Hepatocyte (in vitro differentiated cells): ENCODE results near the gene RAB1B. TPM values are rescaled to one million over a fixed set of nuclear protein-coding genes. Genes with fewer than 3 reads are reported as not detected.

ENCODE experiments used
- DNase-seq: peaks from one replicate; pipeline ENCODE4 v3.0.0-alpha.2; 2016; ENCODE audit warnings: low spot score
- H2AFZ ChIP-seq: fragments of 200-600 bp; sonication (generic); 2 replicates; pipeline ENCODE4 v1.6.0; 2016; ENCODE audit warnings: antibody characterized with exemption, mild to moderate bottlenecking
- H3K27ac ChIP-seq: fragments of 200-600 bp; sonication (generic); 2 replicates; pipeline ENCODE4 v1.5.1; 2016; ENCODE audit warnings: mild to moderate bottlenecking
- H3K27me3 ChIP-seq: fragments of 200-600 bp; sonication (generic); 2 replicates; pipeline ENCODE4 v1.6.1; 2016
- H3K36me3 ChIP-seq: fragments of 200-600 bp; sonication (generic); replicated peaks from 2 replicates; pipeline ENCODE4 v1.5.1; 2016; ENCODE audit warnings: low read depth; ENCODE audit not compliant: insufficient read depth
- H3K4me1 ChIP-seq: fragments of 200-600 bp; sonication (generic); 2 replicates; pipeline ENCODE4 v1.5.1; 2016; ENCODE audit warnings: mild to moderate bottlenecking, moderate library complexity; ENCODE audit not compliant: insufficient read depth
- H3K4me2 ChIP-seq: fragments of 200-600 bp; sonication (generic); 2 replicates; pipeline ENCODE4 v1.6.0; 2016
- H3K4me3 ChIP-seq: fragments of 200-600 bp; sonication (generic); 2 replicates; pipeline ENCODE4 v1.5.1; 2016; ENCODE audit warnings: mild to moderate bottlenecking
- H3K79me2 ChIP-seq: fragments of 200-600 bp; sonication (generic); 2 replicates; pipeline ENCODE4 v1.6.0; 2017; ENCODE audit warnings: mild to moderate bottlenecking
- H3K9me2 ChIP-seq: fragments of 200-600 bp; sonication (generic); replicated peaks from 2 replicates; pipeline ENCODE4 v1.6.0; 2017; ENCODE audit warnings: mild to moderate bottlenecking; ENCODE audit not compliant: insufficient read depth
- H3K9me3 ChIP-seq: fragments of 200-600 bp; sonication (generic); 2 replicates; pipeline ENCODE4 v1.5.1; 2016; ENCODE audit warnings: low read depth, mild to moderate bottlenecking
- H4K20me1 ChIP-seq: fragments of 200-600 bp; sonication (generic); 2 replicates; pipeline ENCODE4 v1.6.0; 2016; ENCODE audit warnings: mild to moderate bottlenecking; ENCODE audit not compliant: insufficient read depth, poor library complexity, severe bottlenecking
- EZH2 ChIP-seq: fragments of 200-600 bp; sonication (generic); IDR thresholded peaks from 2 replicates; pipeline ENCODE4 v1.6.1; 2016; ENCODE audit warnings: antibody characterized with exemption, mild to moderate bottlenecking, borderline replicate concordance
- EZH2phosphoT487 ChIP-seq: fragments of 200-600 bp; sonication (generic); IDR thresholded peaks from one replicate; pipeline ENCODE4 v1.6.1; 2018; ENCODE audit warnings: antibody characterized with exemption, mild to moderate bottlenecking, low read depth, moderate library complexity; ENCODE audit not compliant: unreplicated experiment, severe bottlenecking
- WGBS: methylation state at CpG from one replicate; pipeline ENCODE4 v1.1.6; 2016; ENCODE audit warnings: low lambda C conversion rate; ENCODE audit errors: missing lambda C conversion rate; 5-methylcytosine and 5-hydroxymethylcytosine counted together
- polyA plus RNA-seq: library from polyadenylated mRNA; unstranded; fragments of >200 nt; fragmentation: Nextera tagmentation; extraction: Ambion mirVana; gene quantifications from 2 replicates; pipeline ENCODE4 v1.2.1, GENCODE V29; 2016
- total RNA-seq: library from RNA; depleted of rRNA; stranded (reverse); fragments of >200 nt; gene quantifications from 2 replicates; pipeline ENCODE4 v1.2.3, GENCODE V29; 2014
- TF ChIP-seq, protein P1 (sequence below): fragments of 200-600 bp; sonication (generic); IDR thresholded peaks from 2 replicates; pipeline ENCODE4 v1.5.1; 2016; ENCODE audit warnings: antibody characterized with exemption, mild to moderate bottlenecking; ENCODE audit not compliant: poor library complexity

Gene RAB1B
- total and polyA plus RNA-seq, 2 experiments from 2014 or later = 19.9 to 88.4 TPM

DNA sequence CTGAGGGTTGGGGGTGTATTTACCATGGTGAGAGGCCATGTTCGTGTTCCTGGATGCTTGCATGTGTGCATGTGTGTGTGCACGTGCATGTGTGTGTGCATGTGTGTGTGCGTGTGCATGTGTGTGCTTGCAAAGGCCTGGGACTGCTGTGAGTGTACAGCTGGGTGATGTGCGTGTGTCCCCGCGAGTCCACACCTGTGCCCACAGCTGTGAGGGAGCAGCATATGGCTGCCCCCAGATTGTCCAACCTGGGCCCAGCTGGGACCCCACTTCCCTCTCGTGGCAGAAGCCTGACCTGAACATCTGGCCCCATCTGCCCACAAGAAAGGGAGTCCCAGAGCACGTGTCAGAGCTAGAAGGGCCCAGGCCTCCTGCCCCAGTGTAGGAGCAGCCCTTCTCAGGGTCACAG, 56.8 kb downstream of the RAB1B start:
- no peak for TF ChIP-seq EZH2phosphoT487
- TF ChIP-seq, protein P1, sequence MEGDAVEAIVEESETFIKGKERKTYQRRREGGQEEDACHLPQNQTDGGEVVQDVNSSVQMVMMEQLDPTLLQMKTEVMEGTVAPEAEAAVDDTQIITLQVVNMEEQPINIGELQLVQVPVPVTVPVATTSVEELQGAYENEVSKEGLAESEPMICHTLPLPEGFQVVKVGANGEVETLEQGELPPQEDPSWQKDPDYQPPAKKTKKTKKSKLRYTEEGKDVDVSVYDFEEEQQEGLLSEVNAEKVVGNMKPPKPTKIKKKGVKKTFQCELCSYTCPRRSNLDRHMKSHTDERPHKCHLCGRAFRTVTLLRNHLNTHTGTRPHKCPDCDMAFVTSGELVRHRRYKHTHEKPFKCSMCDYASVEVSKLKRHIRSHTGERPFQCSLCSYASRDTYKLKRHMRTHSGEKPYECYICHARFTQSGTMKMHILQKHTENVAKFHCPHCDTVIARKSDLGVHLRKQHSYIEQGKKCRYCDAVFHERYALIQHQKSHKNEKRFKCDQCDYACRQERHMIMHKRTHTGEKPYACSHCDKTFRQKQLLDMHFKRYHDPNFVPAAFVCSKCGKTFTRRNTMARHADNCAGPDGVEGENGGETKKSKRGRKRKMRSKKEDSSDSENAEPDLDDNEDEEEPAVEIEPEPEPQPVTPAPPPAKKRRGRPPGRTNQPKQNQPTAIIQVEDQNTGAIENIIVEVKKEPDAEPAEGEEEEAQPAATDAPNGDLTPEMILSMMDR = no peak
- TF ChIP-seq EZH2 = no peak
- Histone ChIP-seq H3K27ac (peak overlapping the region; percentile 94), H2AFZ (no peak overlapping the region), H3K36me3 (no peaks in the 10 kb centered on the region), H3K27me3 (no peaks in the 10 kb centered on the region), H3K4me3 (no peak overlapping the region), H3K4me2 (no peak overlapping the region), H3K9me2 (no peaks in the 10 kb centered on the region), H4K20me1 (no peaks in the 10 kb centered on the region), H3K79me2 (no peaks in the 10 kb centered on the region), H3K4me1 (peaks cover 46% of the 10 kb centered on the region), H3K9me3 (no peaks in the 10 kb centered on the region)
- DNase-seq = no peak
- 85% methylated on average over 8 of the region's 8 CpGs for WGBS

DNA sequence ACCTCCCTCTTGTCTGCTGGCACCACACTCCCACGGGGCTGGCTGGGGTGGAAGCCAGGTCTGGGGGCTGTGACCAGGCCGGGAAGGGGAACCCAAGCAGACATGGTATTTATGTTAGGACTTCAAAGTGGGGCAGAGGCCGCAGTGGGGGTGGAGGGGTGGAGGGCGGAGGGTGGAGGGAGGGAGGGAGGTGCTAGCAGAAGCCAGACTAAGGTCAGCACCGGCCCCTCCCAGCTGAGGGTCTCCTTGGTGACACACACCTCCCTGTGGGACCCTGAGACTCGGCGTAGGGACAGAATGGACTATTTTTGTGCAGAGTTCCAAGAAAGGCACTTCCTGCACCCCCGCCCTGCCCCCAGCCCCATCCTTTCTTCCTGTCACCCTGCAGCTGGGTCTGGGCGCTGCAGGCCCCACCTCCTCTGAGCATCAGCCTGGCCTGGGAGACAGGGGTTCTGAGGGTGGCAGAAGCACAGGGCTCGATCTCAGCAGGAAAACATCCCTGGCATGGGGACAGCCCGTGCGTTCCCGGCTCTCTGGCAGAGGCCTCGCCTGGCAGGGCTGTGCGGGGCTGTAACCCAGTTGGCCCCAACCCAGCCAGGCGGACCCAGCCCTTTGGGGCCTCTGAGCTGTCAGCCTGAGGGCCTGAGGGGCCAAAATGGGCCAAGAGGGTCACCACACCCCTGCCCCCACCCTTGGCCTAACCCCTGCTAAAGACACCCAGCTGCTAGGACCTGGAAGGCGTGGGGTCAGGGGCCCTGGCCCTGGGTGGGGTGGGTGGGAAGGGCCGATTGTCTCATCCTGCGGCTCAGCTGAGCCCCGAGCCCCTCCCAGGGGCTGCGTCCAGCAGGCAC, 58.0 kb downstream of the RAB1B start:
- WGBS = 38% methylated on average over 14 of the region's 21 CpGs
- H3K4me1 ChIP-seq = peaks cover 46% of the 10 kb centered on the region
- peak overlapping the region; percentile 53 for H3K4me2 ChIP-seq
- no peaks in the 10 kb centered on the region for H3K79me2 ChIP-seq
- H3K4me3 ChIP-seq = no peak overlapping the region
- H3K9me2 ChIP-seq = no peaks in the 10 kb centered on the region
- DNase-seq = peak; percentile 56
- TF ChIP-seq EZH2phosphoT487 = no peak
- TF ChIP-seq, protein P1 = no peak
- no peak for TF ChIP-seq EZH2
- H4K20me1 ChIP-seq = no peaks in the 10 kb centered on the region
- no peaks in the 10 kb centered on the region for H3K36me3 ChIP-seq
- no peaks in the 10 kb centered on the region for H3K27me3 ChIP-seq
- H3K9me3 ChIP-seq = no peaks in the 10 kb centered on the region
- peak overlapping the region; percentile 94 for H3K27ac ChIP-seq
- H2AFZ ChIP-seq = no peak overlapping the region

Other genes with a start within 250 kb of the RAB1B start
- gene CATSPER1, start 242.2 kb upstream of the RAB1B start, total RNA-seq = not detected in 2 replicates
- gene CATSPER1, start 242.2 kb upstream of the RAB1B start, polyA plus RNA-seq = not detected in 2 replicates
- gene GAL3ST3, start 219.5 kb upstream of the RAB1B start, total RNA-seq = 0.68 and 0.80 TPM in 2 replicates
- gene GAL3ST3, start 219.5 kb upstream of the RAB1B start, polyA plus RNA-seq = 1.1 and 2.6 TPM in 2 replicates
- 109 and 120 TPM in 2 replicates for gene SF3B2, start 216.3 kb upstream of the RAB1B start, total RNA-seq
- 155 and 170 TPM in 2 replicates for gene SF3B2, start 216.3 kb upstream of the RAB1B start, polyA plus RNA-seq
- 23.5 and 28.2 TPM in 2 replicates for gene PACS1, start 198.4 kb upstream of the RAB1B start, total RNA-seq
- 70.1 and 71.5 TPM in 2 replicates for gene PACS1, start 198.4 kb upstream of the RAB1B start, polyA plus RNA-seq
- 13.4 and 19.2 TPM in 2 replicates for gene KLC2, start 10.9 kb upstream of the RAB1B start, total RNA-seq
- 28.8 and 35.3 TPM in 2 replicates for gene KLC2, start 10.9 kb upstream of the RAB1B start, polyA plus RNA-seq
- 0.36 and 1.7 TPM in 2 replicates for gene CNIH2, start 9.5 kb downstream of the RAB1B start, total RNA-seq
- gene CNIH2, start 9.5 kb downstream of the RAB1B start, polyA plus RNA-seq = 6.2 and 7.3 TPM in 2 replicates
- gene YIF1A, start 20.5 kb downstream of the RAB1B start, total RNA-seq = 111 and 132 TPM in 2 replicates
- gene YIF1A, start 20.5 kb downstream of the RAB1B start, polyA plus RNA-seq = 265 and 267 TPM in 2 replicates
- gene TMEM151A, start 23.3 kb downstream of the RAB1B start, total RNA-seq = 20.6 and 21.4 TPM in 2 replicates
- 36.4 and 48.6 TPM in 2 replicates for gene TMEM151A, start 23.3 kb downstream of the RAB1B start, polyA plus RNA-seq
- 19.9 and 24.6 TPM in 2 replicates for gene CD248, start 48.4 kb downstream of the RAB1B start, total RNA-seq
- 210 and 250 TPM in 2 replicates for gene CD248, start 48.4 kb downstream of the RAB1B start, polyA plus RNA-seq
- 4.3 and 6.2 TPM in 2 replicates for gene RIN1, start 67.8 kb downstream of the RAB1B start, total RNA-seq
- 9.5 and 12.8 TPM in 2 replicates for gene RIN1, start 67.8 kb downstream of the RAB1B start, polyA plus RNA-seq
- gene BRMS1, start 76.5 kb downstream of the RAB1B start, total RNA-seq = 34.5 and 39.7 TPM in 2 replicates
- 48.6 and 54.0 TPM in 2 replicates for gene BRMS1, start 76.5 kb downstream of the RAB1B start, polyA plus RNA-seq
- gene B4GAT1, start 79.0 kb downstream of the RAB1B start, total RNA-seq = 41.5 and 41.9 TPM in 2 replicates
- gene B4GAT1, start 79.0 kb downstream of the RAB1B start, polyA plus RNA-seq = 37.4 and 40.8 TPM in 2 replicates
- gene SLC29A2, start 103.1 kb downstream of the RAB1B start, total RNA-seq = 7.4 and 11.3 TPM in 2 replicates
- gene SLC29A2, start 103.1 kb downstream of the RAB1B start, polyA plus RNA-seq = 20.2 and 27.1 TPM in 2 replicates
- 0.60 TPM in 1 of 2 replicates, not detected in the other for gene NPAS4, start 152.4 kb downstream of the RAB1B start, total RNA-seq
- 0.31 TPM in 1 of 2 replicates, not detected in the other for gene NPAS4, start 152.4 kb downstream of the RAB1B start, polyA plus RNA-seq
- 45.6 and 60.6 TPM in 2 replicates for gene MRPL11, start 170.2 kb downstream of the RAB1B start, total RNA-seq
- 57.1 and 59.8 TPM in 2 replicates for gene MRPL11, start 170.2 kb downstream of the RAB1B start, polyA plus RNA-seq
- 5.5 and 6.7 TPM in 2 replicates for gene PELI3, start 198.3 kb downstream of the RAB1B start, total RNA-seq
- gene PELI3, start 198.3 kb downstream of the RAB1B start, polyA plus RNA-seq = 5.5 and 10.9 TPM in 2 replicates
- gene DPP3, start 211.8 kb downstream of the RAB1B start, total RNA-seq = 46.0 and 56.0 TPM in 2 replicates
- 54.8 and 57.3 TPM in 2 replicates for gene DPP3, start 211.8 kb downstream of the RAB1B start, polyA plus RNA-seq
- gene BBS1, start 242.0 kb downstream of the RAB1B start, total RNA-seq = 25.1 and 33.4 TPM in 2 replicates
- gene BBS1, start 242.0 kb downstream of the RAB1B start, polyA plus RNA-seq = 27.7 and 33.9 TPM in 2 replicates